ENCODE data around the gene EIF4G3.

The EIF4G3 gene

GRCh38 chr1:21089299-21089698, 87.4 kb downstream of the EIF4G3 start:
- Mint-ChIP-seq H3K27me3 (ENCODE audit: low read depth) (no peaks in the 10 kb centered on the region), H3K4me1 (peaks cover 10% of the 10 kb centered on the region), H3K4me3 (no peak overlapping the region), H3K36me3 (ENCODE audit: low read depth) (peaks cover 57% of the 10 kb centered on the region), H3K27ac (no peak overlapping the region), H3K9me3 (peaks cover 2% of the 10 kb centered on the region)
- TF ChIP-seq, protein P1, sequence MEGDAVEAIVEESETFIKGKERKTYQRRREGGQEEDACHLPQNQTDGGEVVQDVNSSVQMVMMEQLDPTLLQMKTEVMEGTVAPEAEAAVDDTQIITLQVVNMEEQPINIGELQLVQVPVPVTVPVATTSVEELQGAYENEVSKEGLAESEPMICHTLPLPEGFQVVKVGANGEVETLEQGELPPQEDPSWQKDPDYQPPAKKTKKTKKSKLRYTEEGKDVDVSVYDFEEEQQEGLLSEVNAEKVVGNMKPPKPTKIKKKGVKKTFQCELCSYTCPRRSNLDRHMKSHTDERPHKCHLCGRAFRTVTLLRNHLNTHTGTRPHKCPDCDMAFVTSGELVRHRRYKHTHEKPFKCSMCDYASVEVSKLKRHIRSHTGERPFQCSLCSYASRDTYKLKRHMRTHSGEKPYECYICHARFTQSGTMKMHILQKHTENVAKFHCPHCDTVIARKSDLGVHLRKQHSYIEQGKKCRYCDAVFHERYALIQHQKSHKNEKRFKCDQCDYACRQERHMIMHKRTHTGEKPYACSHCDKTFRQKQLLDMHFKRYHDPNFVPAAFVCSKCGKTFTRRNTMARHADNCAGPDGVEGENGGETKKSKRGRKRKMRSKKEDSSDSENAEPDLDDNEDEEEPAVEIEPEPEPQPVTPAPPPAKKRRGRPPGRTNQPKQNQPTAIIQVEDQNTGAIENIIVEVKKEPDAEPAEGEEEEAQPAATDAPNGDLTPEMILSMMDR (IDR thresholded peaks at IDR 0.05; ENCODE audit: unreplicated experiment in 3 of 3): no peak

DNA sequence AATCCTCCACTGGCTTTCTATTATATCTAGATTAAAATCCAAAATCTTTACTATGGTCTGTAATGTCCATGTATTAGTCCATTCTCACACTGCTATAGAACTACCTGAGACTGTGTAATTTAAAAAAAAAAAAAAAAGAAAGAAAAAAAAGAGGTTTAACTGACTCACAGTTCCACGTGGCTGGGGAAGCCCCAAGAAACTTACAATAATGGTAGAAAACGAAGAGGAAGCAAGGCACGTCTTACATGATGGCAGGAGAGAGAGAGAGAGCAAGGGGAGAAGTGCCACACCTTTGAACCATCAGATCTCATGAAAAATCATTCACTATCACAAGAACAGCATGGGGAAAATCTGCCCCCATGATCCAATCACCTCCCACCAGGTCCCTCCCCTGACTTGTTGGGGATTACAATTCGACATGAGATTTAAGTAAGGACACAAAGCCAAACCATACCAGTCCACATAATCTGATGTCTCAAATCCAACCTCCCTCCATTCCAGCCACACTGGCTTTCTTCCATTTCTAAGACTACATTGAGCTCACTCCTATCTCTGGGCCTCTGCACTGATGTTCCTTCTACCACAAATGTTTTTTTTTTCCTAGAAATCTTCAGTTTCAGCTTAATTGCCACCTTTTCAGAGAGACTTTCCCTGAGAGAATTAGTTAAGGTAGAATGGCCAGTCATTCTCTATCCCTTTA, 92.4 kb downstream of the EIF4G3 start:
- TF ChIP-seq, protein P1 (IDR thresholded peaks at IDR 0.05; ENCODE audit: unreplicated experiment in 3 of 3): no peak
- no peaks in the 10 kb centered on the region for H3K9me3 Mint-ChIP-seq
- H3K27ac Mint-ChIP-seq: peak overlapping the region in 1 of 3 experiments; percentile 43
- H3K4me3 Mint-ChIP-seq: no peak overlapping the region
- peaks cover 46% of the 10 kb centered on the region for H3K36me3 Mint-ChIP-seq (ENCODE audit: low read depth)
- H3K4me1 Mint-ChIP-seq: peaks cover 5% of the 10 kb centered on the region
- H3K27me3 Mint-ChIP-seq (ENCODE audit: low read depth): no peaks in the 10 kb centered on the region

GRCh38 chr1:21082073-21082472, 94.6 kb downstream of the EIF4G3 start:
- no peak overlapping the region for H3K27ac Mint-ChIP-seq
- no peaks in the 10 kb centered on the region for H3K9me3 Mint-ChIP-seq
- H3K4me1 Mint-ChIP-seq: peaks cover 5% of the 10 kb centered on the region
- no peak overlapping the region for H3K4me3 Mint-ChIP-seq
- TF ChIP-seq, protein P1 (IDR thresholded peaks at IDR 0.05; ENCODE audit: unreplicated experiment in 3 of 3): no peak
- H3K27me3 Mint-ChIP-seq (ENCODE audit: low read depth): no peaks in the 10 kb centered on the region
- H3K36me3 Mint-ChIP-seq (ENCODE audit: low read depth): peaks cover 50% of the 10 kb centered on the region

DNA sequence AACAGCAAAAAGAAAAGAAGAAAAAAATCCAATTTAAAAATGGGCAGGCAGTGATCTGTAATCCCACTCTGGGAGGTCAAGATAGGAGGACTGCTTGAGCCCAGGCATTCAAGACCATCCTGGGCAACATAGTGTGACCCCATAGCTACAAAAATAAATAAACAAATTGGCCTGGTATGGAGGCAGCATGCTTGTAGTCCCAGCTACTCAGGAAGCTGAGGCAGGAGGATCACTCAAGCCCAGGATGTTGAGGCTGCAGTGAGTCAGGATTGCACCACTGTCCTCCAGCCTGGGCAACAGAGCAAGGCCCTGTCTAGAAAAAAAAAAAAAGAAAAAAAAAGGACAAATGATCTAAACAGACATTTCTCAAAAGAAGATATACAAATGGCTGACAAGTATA, 99.6 kb downstream of the EIF4G3 start:
- no peaks in the 10 kb centered on the region for H3K27me3 Mint-ChIP-seq (ENCODE audit: low read depth)
- H3K4me3 Mint-ChIP-seq: no peak overlapping the region
- peaks cover 43% of the 10 kb centered on the region for H3K36me3 Mint-ChIP-seq (ENCODE audit: low read depth)
- H3K4me1 Mint-ChIP-seq: peaks cover 10% of the 10 kb centered on the region
- no peaks in the 10 kb centered on the region for H3K9me3 Mint-ChIP-seq
- TF ChIP-seq, protein P1 (IDR thresholded peaks at IDR 0.05; ENCODE audit: unreplicated experiment in 3 of 3): no peak
- H3K27ac Mint-ChIP-seq: no peak overlapping the region

DNA sequence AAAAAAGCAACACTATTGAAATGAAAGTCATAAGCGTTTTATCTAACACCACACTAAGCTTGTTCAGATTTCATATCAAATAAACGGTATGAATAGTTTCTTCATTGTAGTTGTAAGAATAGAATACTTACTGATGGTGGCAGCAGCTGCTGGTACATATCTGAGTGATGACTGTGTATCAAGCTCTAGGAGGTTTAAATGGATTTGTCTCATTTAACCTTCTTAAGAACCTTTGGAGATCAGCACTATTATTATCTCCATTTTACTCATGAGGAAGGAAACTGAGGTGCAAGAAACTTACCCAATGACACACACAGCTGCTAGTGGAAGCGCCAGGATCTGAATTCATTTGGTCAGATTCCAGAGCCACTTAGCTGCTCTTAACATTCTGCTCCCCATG, 104.0 kb downstream of the EIF4G3 start:
- peaks cover 20% of the 10 kb centered on the region for H3K4me1 Mint-ChIP-seq
- no peak overlapping the region for H3K27ac Mint-ChIP-seq
- H3K9me3 Mint-ChIP-seq: no peaks in the 10 kb centered on the region
- no peak overlapping the region for H3K4me3 Mint-ChIP-seq
- no peaks in the 10 kb centered on the region for H3K27me3 Mint-ChIP-seq (ENCODE audit: low read depth)
- peaks cover 19% of the 10 kb centered on the region for H3K36me3 Mint-ChIP-seq (ENCODE audit: low read depth)
- TF ChIP-seq, protein P1 (IDR thresholded peaks at IDR 0.05; ENCODE audit: unreplicated experiment in 3 of 3): no peak

DNA sequence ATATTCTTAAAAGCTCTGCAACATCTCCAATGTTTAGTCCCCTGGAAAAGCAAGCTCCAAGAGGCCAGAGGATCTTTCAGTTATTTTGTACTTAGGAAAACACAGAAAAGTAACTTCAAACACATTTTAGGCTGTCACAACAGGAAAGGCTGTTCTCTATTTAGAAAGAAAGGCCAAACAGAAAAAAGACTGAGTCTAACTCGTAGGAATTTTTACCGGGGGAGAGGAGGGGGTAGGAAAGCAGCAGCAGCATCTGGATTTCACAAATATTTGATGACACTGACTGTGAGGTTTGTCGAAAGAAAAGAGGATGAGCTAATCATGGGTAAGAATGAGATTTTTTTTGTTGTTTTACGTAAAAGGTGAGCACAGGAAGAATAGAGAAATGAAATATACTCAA, 107.1 kb downstream of the EIF4G3 start:
- no peaks in the 10 kb centered on the region for H3K9me3 Mint-ChIP-seq
- TF ChIP-seq, protein P1 (IDR thresholded peaks at IDR 0.05; ENCODE audit: unreplicated experiment in 3 of 3): no peak
- peaks cover 7% of the 10 kb centered on the region for H3K36me3 Mint-ChIP-seq (ENCODE audit: low read depth)
- H3K4me3 Mint-ChIP-seq: no peak overlapping the region
- peak overlapping the region; percentile 47 to 83 (median 54) for H3K27ac Mint-ChIP-seq
- H3K4me1 Mint-ChIP-seq: peaks cover 20% of the 10 kb centered on the region
- H3K27me3 Mint-ChIP-seq (ENCODE audit: low read depth): no peaks in the 10 kb centered on the region

Measured in nephron (organoid).